ENCODE results near the gene APBB3. TPM values are rescaled to one million over a fixed set of nuclear protein-coding genes. Genes with fewer than 3 reads are reported as not detected.
A peak's percentile ranks its signal among the peaks of the same experiment; 100 is the strongest.

APBB3 gene
- total and polyA plus RNA-seq, 11 donors, result 3.6 to 23.1 (median 11.4) TPM

DNA sequence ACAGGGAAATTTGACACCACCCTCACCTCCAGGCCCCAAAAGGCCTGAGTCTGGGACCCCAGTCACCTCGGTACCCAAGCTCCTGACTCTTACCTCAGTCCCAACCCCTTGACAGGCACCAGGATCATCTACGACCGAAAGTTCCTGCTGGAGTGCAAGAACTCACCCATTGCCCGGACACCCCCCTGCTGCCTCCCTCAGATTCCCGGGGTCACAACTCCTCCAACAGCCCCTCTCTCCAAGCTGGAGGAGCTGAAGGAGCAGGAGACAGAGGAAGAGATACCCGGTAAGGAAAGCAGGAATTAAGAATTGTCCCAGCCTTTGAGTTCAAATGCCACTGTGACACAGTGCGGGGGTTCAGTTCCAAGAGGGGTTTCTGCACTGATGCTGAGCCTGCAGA, 15.6 kb downstream of the APBB3 start:
- intact Hi-C loops (cut with DNase I), result loop anchor here in 8 of 10 donors (2.0 to 5.0 kb wide), 4 partner anchors 89 to 159 kb away; partner anchors contain the start of gene TMCO6 (in 5 of the 8)
- Histone ChIP-seq H3K4me3 (peak overlapping the region in 6 of 12 donors; percentile 49 to 65 (median 60)), H3K27me3 (no peaks in the 10 kb centered on the region), H3K27ac (peak overlapping the region; percentile 83 to 98 (median 94)), H3K4me1 (peaks cover 14 to 58% (median 43%) of the 10 kb centered on the region in 12 donors), H3K36me3 (peaks cover 0 to 66% (median 45%) of the 10 kb centered on the region in 9 donors), H3K9me3 (no peaks in the 10 kb centered on the region)
- ATAC-seq (no peak), DNase-seq (no peak)
- TF ChIP-seq POLR2A (IDR thresholded peaks at IDR 0.05) (no peak), CTCF (IDR thresholded peaks at IDR 0.05) (no peak)
- WGBS, 4 donors, result 85 to 90% (median 86%) methylated on average over 7 of the region's 7 CpGs

GRCh38 chr5:140548300-140548688, 16.1 kb downstream of the APBB3 start:
- intact Hi-C loops (cut with DNase I), result loop anchor here in 8 of 10 donors (2.0 to 5.0 kb wide), 4 partner anchors 89 to 159 kb away; partner anchors contain the start of gene TMCO6 (in 5 of the 8)
- H3K4me3 ChIP-seq, result peak overlapping the region in 11 of 12 donors; percentile 25 to 65 (median 55)
- TF ChIP-seq POLR2A (IDR thresholded peaks at IDR 0.05) (no peak), CTCF (IDR thresholded peaks at IDR 0.05) (no peak)

GRCh38 chr5:140547508-140548299, 16.7 kb downstream of the APBB3 start, which contains the start of gene EIF4EBP3:
Gene EIF4EBP3 (plus strand): TSS chr5:140547662. CDS start chr5:140547738, 76 bp downstream.
- peak within 1 kb of the TSS; percentile 83 to 98 (median 94) for H3K27ac ChIP-seq
- DNase-seq (peak; percentile 97 to 98 (median 98)), ATAC-seq (peak; percentile 90 to 96 (median 94))
- H3K27me3 ChIP-seq, result no peaks in the 10 kb centered on the region
- H3K9me3 ChIP-seq, result no peaks in the 10 kb centered on the region
- H3K4me1 ChIP-seq, result peaks cover 14 to 50% (median 43%) of the 10 kb centered on the region in 12 donors
- TF ChIP-seq CTCF (IDR thresholded peaks at IDR 0.05), result peak; percentile 35 to 81 (median 56)
- TF ChIP-seq POLR2A (IDR thresholded peaks at IDR 0.05), result peak in 1 of 2 donors; percentile 83
- H3K4me3 ChIP-seq, result peak within 1 kb of the TSS; percentile 25 to 65 (median 54)
- 0 to 3% (median 2%) methylated on average over 20 to 52 of the region's 52 CpGs for WGBS, 4 donors
- intact Hi-C loops (cut with DNase I), result loop anchor here in 9 of 10 donors (1.0 to 5.0 kb wide), 6 partner anchors 17 to 160 kb away; partner anchors contain the start of genes TMCO6 (in 5 of the 9), APBB3 (in 2 of the 9), SLC35A4 (in 2 of the 9) and IK (in 1 of the 9)
- H3K36me3 ChIP-seq, result peaks cover 0 to 66% (median 53%) of the 10 kb centered on the region in 9 donors

More at GRCh38 chr5:140548300-140548688, 16.1 kb downstream of the APBB3 start:
- peak; percentile 39 to 62 (median 47) for ATAC-seq
- no peak for DNase-seq
- peaks cover 0 to 66% (median 47%) of the 10 kb centered on the region in 9 donors for H3K36me3 ChIP-seq
- H3K27ac ChIP-seq, result peak overlapping the region; percentile 83 to 98 (median 94)
- H3K9me3 ChIP-seq, result no peaks in the 10 kb centered on the region
- no peaks in the 10 kb centered on the region for H3K27me3 ChIP-seq
- H3K4me1 ChIP-seq, result peaks cover 14 to 53% (median 43%) of the 10 kb centered on the region in 12 donors
- WGBS, 4 donors, result 0 to 2% (median 2%) methylated on average over 5 of the region's 5 CpGs

All from heart left ventricle (tissue), 16 donors.